Measurements from ENCODE around the gene ZCCHC24. TPM values are rescaled to one million over a fixed set of nuclear protein-coding genes. Genes with fewer than 3 reads are reported as not detected.

The ZCCHC24 gene
- total RNA-seq, 3 donors from 2014 or later: 5.6 to 125 (median 22.8) TPM

DNA sequence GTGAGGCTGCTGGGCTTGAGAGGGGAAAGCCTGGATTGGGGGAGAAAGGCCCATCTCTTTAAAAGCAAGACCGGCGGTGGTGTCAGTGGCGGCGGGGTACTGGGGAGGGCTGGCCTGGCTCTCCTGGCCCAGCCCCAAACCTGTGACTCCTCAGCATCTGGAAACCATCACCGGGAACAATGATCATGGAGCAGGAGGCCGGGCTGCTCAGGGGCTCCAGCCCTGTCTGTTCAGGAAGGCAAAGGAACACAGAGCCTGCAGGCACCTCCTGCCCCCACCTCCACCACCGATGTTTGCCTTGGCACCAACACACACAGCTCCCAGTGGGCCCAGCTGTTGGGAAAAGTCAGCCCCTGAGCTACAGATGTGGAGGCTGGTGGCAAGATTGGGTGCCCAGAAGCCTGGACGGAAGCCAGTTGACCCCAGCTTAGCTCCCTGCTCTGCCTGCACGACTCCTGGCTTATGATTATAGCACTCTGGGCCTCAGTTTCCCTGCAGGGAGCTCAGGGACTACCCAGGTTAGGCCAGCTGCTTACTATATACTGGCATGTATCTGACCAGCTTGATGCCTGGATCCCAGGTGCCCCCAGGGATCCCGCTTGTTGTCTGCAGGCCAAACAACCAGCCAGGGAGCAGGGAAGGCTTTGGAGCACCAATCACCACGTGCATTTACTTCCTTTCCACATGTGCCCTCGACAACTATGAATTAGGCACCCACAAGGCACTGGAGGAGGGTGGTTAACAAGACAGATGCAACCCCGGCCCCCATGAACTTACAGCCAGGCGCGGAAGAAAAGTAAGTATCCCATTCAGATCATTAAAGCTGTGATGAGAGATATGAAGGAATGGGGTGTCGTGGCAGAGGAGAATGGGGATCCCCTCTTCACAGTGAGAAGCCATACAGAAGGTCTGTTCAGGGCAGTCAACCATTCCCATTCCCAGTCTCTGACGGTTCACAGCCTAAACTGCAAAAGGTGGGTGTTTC is 37.3 kb downstream of the ZCCHC24 start:
- TF ChIP-seq CTCF (IDR thresholded peaks at IDR 0.05): no peak
- no peak for ATAC-seq
- H3K9me3 ChIP-seq: no peaks in the 10 kb centered on the region
- no peak overlapping the region for H3K4me3 ChIP-seq
- no peaks in the 10 kb centered on the region for H3K36me3 ChIP-seq (ENCODE audit: low read depth)
- intact Hi-C loops (cut with DNase I, micrococcal nuclease): no loop called here
- DNase-seq: peak in 2 of 3 donors; percentile 46 to 52
- peaks cover 21% of the 10 kb centered on the region for H3K4me1 ChIP-seq (ENCODE audit: low read depth)

GRCh38 chr10:79407423-79407796 is 38.0 kb downstream of the ZCCHC24 start:
- DNase-seq: peak in 1 of 3 donors; percentile 10
- H3K4me1 ChIP-seq (ENCODE audit: low read depth): peaks cover 21% of the 10 kb centered on the region
- intact Hi-C loops (cut with DNase I, micrococcal nuclease): no loop called here
- TF ChIP-seq CTCF (IDR thresholded peaks at IDR 0.05): no peak
- H3K36me3 ChIP-seq (ENCODE audit: low read depth): no peaks in the 10 kb centered on the region
- no peak overlapping the region for H3K4me3 ChIP-seq
- H3K9me3 ChIP-seq: no peaks in the 10 kb centered on the region
- no peak for ATAC-seq

GRCh38 chr10:79406683-79407422 is 38.6 kb downstream of the ZCCHC24 start:
- Histone ChIP-seq H3K9me3 (no peaks in the 10 kb centered on the region), H3K4me1 (ENCODE audit: low read depth) (peaks cover 20% of the 10 kb centered on the region), H3K4me3 (no peak overlapping the region), H3K36me3 (ENCODE audit: low read depth) (no peaks in the 10 kb centered on the region)
- peak in 2 of 3 donors; percentile 23 to 43 for DNase-seq
- intact Hi-C loops (cut with DNase I, micrococcal nuclease): no loop called here
- ATAC-seq: no peak
- TF ChIP-seq CTCF (IDR thresholded peaks at IDR 0.05): no peak

DNA sequence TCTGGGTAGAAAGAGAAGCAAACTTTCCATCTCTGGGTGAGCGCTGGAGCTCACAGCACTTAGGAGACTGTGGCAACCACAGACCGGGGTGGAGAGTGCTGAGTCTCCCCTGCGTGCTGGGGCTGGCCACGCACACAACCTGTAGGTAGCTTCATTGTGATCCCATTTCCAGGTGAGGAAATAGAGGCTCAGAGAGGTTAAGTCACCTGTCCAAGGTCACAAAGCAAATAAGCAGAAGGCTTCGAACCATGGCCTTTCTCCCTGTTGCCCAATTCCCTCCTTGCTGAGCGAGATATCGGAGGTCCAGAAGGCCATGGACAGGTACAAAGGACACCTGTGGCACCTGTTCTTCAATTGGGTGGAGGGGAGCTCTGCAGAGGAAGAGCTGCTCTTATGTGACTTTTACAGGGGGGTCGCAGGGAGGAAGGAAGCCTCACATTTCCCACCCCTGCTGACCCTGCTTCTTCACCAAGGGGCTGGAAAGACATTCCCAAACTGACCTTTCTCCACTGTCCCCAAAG is 39.4 kb downstream of the ZCCHC24 start:
- ATAC-seq (no peak), DNase-seq (peak in 1 of 3 donors; percentile 7)
- peaks cover 19% of the 10 kb centered on the region for H3K4me1 ChIP-seq (ENCODE audit: low read depth)
- H3K9me3 ChIP-seq: no peaks in the 10 kb centered on the region
- no peaks in the 10 kb centered on the region for H3K36me3 ChIP-seq (ENCODE audit: low read depth)
- intact Hi-C loops (cut with DNase I, micrococcal nuclease): no loop called here
- H3K4me3 ChIP-seq: no peak overlapping the region
- no peak for TF ChIP-seq CTCF (IDR thresholded peaks at IDR 0.05)

DNA sequence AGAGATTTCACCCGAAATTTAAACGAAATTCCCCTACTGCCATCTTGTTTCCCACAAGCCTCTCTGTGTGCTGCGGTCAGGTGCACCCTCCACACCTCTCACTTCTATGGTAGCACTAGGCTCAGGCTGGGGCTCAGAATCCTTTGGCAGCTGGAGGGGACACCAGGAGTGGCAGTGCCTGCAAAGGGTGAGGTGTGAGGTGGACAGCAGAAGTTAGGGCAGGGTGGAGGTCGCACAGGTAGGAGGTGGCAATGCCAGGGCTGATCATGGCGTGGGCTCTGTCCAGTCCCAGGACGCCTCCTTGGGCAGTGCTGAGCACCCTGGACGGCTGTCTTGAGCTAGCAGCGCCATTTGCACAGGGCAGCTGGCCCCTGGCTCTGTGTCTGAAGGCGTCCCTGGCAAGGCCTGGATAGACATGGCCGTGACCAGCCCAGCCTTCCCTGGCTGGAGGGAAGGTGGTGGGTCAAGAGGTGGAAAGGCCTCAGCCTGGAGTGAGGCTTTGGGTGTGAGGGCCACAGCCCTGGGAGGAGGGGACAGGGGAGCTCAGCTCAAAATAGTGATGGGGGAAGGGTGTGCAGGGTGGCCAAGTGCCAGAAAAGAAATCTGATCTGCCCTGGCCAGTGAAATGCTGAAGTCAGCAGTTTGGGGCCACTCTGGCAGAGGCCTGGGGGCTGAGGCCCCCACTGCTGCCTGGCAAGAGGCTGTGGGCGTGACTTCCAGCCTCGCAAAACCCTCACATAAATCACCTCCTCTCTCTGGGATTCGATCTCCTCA is 40.0 kb downstream of the ZCCHC24 start:
- no peak for TF ChIP-seq CTCF (IDR thresholded peaks at IDR 0.05)
- no peaks in the 10 kb centered on the region for H3K9me3 ChIP-seq
- intact Hi-C loops (cut with DNase I, micrococcal nuclease): no loop called here
- H3K36me3 ChIP-seq (ENCODE audit: low read depth): no peaks in the 10 kb centered on the region
- H3K4me1 ChIP-seq (ENCODE audit: low read depth): peaks cover 19% of the 10 kb centered on the region
- DNase-seq: peak in 2 of 3 donors; percentile 27 to 52
- no peak for ATAC-seq
- no peak overlapping the region for H3K4me3 ChIP-seq
